ENCODE measurements around the gene LGR4.

The LGR4 gene

GRCh38 chr11:27427183-27427980, 45.2 kb downstream of the LGR4 start:
- DNase-seq, result no peak

- no peak for DNase-seq
Measured at GRCh38 chr11:27425814-27426213, 46.8 kb downstream of the LGR4 start.

- peak; percentile 11 for DNase-seq
Measured at GRCh38 chr11:27423125-27423524, 49.5 kb downstream of the LGR4 start.

- DNase-seq, result no peak
Measured at GRCh38 chr11:27421819-27422494, 50.6 kb downstream of the LGR4 start.

GRCh38 chr11:27420722-27421572, 51.6 kb downstream of the LGR4 start:
- peak; percentile 92 for DNase-seq

GRCh38 chr11:27420217-27420616, 52.4 kb downstream of the LGR4 start:
- DNase-seq, result peak; percentile 65

GRCh38 chr11:27418356-27418755, 54.2 kb downstream of the LGR4 start:
- no peak for DNase-seq

GRCh38 chr11:27416568-27417176, 55.9 kb downstream of the LGR4 start:
- no peak for DNase-seq

GRCh38 chr11:27414644-27415043, 57.9 kb downstream of the LGR4 start:
- no peak for DNase-seq

- no peak for DNase-seq
Measured at GRCh38 chr11:27413218-27413617, 59.4 kb downstream of the LGR4 start.

GRCh38 chr11:27412192-27412691, 60.3 kb downstream of the LGR4 start:
- DNase-seq, result peak; percentile 45

GRCh38 chr11:27411328-27411727, 61.3 kb downstream of the LGR4 start:
- DNase-seq, result no peak

GRCh38 chr11:27410272-27410671, 62.3 kb downstream of the LGR4 start:
- no peak for DNase-seq

- no peak for DNase-seq
Measured at GRCh38 chr11:27409742-27410141, 62.8 kb downstream of the LGR4 start.

GRCh38 chr11:27409049-27409448, 63.5 kb downstream of the LGR4 start:
- no peak for DNase-seq

- DNase-seq, result no peak
Measured at GRCh38 chr11:27408246-27408800, 64.3 kb downstream of the LGR4 start.

- DNase-seq, result peak; percentile 51
Measured at GRCh38 chr11:27406498-27407354, 65.9 kb downstream of the LGR4 start.

GRCh38 chr11:27405134-27405533, 67.5 kb downstream of the LGR4 start:
- DNase-seq, result no peak

- DNase-seq, result no peak
Measured at GRCh38 chr11:27404427-27404826, 68.2 kb downstream of the LGR4 start.

GRCh38 chr11:27403195-27403594, 69.4 kb downstream of the LGR4 start:
- DNase-seq, result no peak

GRCh38 chr11:27402450-27402849, 70.1 kb downstream of the LGR4 start:
- no peak for DNase-seq

All from hematopoietic multipotent progenitor cell treated with erythropoietin and hydrocortisone succinate and interleukin-3 and kit ligand, for 6 days (in vitro differentiated cells).